GM21619 (cell line): ENCODE data around the gene PYGO2.
"Not testable (repeated sequence)": the region's sequence is repeated elsewhere in the genome, so short reads cannot be mapped to it uniquely, and the experiment has no call there.

ENCODE experiments used
- ATAC-seq: cut with Tn5 transposase; IDR thresholded peaks from one replicate; pipeline ENCODE4 v1.9.1; 2021; ENCODE audit not compliant: unreplicated experiment

The PYGO2 gene

DNA sequence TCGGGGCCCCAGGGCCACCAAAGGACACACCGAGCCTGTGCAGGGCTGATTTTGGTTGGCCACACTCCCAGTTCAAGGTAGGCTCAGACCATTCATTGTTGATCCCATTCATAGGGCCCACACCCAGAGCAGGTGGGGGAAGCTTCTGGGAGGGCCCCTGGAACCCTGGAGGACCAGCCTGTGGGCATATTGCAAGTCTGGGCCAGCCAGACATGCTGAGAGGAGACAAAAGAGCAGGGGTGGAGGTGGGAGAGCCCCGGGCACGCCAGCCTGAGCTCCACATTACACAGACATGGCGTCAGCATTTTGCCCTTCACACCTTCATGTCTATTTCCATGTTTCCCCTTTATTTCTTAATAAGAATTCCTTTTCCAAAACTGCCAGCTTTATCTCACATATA, 50.7 kb downstream of the PYGO2 start:
- no peak for ATAC-seq

DNA sequence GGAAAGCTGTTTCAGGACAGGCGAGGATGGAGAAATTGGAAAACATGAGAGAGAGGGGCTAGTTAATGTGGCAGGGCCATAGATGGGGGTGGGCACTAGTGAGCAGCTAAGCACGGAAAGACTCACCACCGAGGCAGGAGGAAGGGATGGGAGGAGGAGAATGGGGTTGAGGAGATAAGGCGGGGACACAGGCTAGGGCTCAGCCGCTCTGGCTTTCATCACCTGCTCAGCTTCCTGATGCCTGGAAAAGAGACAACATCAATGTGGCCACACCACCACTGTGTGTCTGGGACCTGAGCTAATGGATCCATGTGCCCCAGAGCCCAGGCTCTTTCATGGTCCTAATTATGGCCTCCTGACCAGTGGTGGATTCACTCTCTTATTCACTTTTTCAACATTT, 52.6 kb downstream of the PYGO2 start:
- no peak for ATAC-seq

DNA sequence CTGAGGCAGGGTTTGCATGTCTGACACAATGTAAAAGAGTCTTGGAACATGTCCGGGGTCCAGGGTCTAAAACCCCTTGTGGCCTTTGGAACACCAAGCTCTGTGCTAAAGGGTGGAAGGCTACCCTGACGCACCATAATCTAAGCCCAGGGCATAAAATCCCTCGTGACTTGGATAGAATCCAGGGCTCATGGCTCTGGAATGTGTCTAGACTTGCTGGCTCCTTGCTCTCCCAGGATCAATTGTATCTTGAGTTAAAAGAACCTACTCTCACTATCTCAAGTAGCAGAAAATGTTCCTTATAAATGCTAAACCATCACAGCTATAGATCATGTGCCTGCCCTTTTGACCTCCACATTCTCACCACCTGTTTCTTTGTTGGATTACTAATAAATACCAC, 53.5 kb downstream of the PYGO2 start:
- not testable (repeated sequence) for ATAC-seq
